Measurements from ENCODE around the gene CCNG2.

CCNG2 gene

DNA sequence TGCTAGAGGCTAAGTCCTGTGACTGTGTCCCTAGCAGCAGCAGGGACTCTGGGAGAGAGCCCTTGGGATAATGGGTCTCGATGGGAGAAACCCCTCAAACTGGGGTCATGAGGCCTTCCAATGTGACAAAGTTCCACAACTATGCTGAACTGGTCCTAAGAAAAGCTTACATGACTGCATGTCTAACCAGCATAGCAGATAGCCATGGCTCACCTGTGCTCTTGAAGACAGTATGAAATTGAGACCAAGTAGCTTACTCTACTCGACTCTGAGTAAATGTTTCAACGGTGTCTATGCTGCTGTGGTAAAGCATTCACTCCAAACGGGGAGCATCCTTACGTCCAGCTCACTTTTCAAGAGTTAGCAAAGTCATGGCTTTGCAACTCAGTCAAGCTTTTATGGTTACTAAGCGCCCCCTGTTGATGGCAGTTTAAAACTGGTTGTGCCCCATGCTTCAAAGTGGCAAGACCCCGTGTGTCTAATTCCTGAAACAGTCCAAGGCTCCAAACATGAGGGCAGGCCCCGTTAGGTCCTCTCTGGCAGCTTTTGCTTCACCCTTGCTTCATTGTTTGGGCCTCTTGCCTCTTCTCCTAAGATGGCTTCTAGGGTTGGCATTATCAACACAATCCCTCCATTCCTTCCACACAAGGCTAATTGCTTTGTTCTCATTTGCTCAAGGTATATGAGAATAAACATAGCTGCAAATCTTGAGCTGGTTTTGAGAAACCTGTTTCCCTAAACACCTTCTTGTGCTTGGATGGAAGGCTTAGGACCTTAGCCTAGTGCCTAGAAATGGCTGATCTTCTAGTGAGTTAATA is 46.6 kb downstream of the CCNG2 start:
- peak; percentile 60 for DNase-seq (ENCODE audit: low spot score)

DNA sequence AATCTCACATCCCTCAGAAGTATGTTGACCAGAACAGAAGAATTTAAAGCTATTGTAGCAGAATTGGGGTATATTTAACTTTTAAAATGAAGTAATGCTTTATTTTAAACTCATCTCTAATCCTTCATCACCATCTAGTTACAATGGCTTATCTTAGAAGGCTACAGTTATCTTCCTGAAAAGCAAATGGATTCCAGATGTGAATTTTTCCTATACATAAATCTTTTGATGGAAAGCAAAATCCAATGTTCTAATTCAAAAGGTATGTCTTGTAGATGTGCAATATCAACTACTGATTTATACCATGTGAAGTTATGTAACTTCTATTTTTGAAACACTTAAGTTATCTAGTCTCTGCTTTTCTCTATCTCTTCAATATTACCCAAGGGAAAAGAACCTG is 47.6 kb downstream of the CCNG2 start:
- no peak for DNase-seq (ENCODE audit: low spot score)

DNA sequence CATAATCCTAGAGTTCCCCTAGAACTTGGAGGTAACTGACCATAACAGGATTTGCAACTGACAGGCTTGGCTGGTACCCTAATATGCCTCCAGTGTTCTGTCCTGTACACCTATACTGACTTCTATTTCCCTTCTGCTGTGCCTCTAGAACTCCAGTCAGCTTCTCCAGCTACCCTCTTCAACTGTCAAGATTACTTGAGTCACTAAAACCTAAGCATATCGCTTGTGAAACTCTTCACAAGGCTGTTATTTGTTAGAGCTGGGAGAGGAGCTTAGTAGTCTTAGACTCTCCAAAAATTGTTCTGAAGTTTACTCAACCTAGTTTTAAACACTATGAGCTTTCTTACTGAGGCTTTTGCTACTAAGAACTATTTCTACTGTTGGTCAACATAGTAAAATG is 52.0 kb downstream of the CCNG2 start:
- no peak for DNase-seq (ENCODE audit: low spot score)

DNA sequence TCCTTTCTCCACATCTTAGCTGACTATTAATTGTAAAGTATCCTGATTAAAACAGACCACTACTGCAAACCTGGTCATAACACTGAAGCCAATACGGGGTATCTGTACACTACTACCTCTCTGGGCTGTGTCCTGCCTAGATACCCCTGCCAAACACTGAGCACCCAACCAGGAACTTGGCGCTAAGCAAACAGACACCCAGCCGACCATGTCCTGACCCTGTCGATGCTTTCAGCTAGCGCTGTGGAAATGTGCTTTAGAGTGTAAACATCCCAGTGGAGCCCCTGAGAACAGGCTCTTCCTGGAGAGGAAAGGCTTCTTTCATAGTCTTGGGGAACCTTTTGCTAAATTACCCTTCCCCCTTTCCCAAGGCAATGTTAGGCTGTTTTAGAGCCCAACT is 52.9 kb downstream of the CCNG2 start:
- DNase-seq (ENCODE audit: low spot score), result no peak

DNA sequence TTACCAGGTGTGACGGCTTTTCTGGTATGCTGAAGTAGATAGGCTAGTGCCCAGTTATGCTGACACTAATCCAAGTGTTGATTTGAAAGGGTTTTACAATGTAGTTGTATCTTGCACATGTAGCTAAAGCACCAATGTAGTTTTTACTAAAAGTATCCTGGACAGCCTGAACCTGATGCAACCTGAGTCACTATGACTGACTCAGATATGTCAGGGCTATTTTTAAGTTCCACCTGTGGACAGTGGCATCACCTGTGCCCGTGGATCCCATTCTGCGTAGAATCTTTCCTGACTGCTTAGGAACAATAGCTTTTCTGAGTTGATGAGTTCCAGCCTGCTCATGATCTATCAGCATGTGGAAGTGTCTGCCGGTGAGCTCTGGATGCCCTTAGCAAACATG is 58.1 kb downstream of the CCNG2 start:
- DNase-seq (ENCODE audit: low spot score), result no peak

DNA sequence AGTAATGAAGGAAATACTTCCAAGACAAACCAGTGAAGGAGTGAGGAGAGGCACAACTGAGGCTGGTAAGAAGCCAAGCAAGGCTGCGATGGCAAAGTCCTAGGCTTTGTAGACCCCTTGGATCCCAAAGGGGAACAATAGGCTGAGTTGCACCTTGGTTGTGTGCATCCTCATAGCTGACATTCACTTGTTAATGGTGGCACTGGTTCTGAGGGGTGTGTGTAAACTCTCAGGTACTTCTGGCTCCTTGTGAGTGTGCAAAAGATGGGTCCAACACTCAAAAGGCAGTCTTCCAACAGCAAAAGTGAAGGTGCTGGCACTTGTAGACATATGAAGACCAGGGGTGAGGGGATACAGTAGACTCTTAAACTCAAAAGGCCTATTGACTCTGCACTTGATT is 60.5 kb downstream of the CCNG2 start:
- no peak for DNase-seq (ENCODE audit: low spot score)

DNA sequence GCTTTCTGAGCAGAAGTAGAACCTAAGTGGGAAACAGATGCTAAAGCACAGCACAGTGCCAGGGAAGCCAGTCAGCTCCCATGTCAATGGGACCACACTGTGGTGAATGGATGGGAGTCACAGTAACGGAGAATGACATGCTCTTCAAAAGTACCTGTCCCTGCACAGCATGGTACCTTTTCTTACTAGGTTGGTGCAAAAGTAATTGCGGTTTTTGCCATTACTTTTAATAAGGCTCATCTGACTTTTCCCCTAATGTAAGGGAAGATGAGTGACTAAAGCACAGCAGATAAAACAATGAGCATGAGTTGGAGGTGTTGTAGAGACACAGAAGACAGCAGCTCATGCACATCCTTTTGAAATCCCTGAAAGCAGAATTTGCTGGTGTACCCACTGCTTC is 62.3 kb downstream of the CCNG2 start:
- no peak for DNase-seq (ENCODE audit: low spot score)

Small RNAs within 50 kb of the gene (small RNA-seq; reads per million reads assigned to genes)
- gene RNU6-1187P, result 0 reads per million in 2 experiments
